Activated CD4-positive, alpha-beta T cell treated with anti-CD3 and anti-CD28 coated beads, Interleukin-10, Interleukin-2, amounts not matched to agents 100 ng/mL and 50 ng/mL, durations not matched to agents 16 hours and 8 hours (primary cell): ENCODE data around the gene CTDSP2.
"Not testable (repeated sequence)": the region's sequence is repeated elsewhere in the genome, so short reads cannot be mapped to it uniquely, and the experiment has no call there.

Experiments used
- DNase-seq: peaks from one replicate; pipeline ENCODE4 v3.0.0-alpha.2; 2020

CTDSP2 gene

GRCh38 chr12:57833672-57834071 lies 12.9 kb downstream of the CTDSP2 start:
- no peak for DNase-seq

GRCh38 chr12:57832966-57833365 lies 13.6 kb downstream of the CTDSP2 start:
- no peak for DNase-seq

DNA sequence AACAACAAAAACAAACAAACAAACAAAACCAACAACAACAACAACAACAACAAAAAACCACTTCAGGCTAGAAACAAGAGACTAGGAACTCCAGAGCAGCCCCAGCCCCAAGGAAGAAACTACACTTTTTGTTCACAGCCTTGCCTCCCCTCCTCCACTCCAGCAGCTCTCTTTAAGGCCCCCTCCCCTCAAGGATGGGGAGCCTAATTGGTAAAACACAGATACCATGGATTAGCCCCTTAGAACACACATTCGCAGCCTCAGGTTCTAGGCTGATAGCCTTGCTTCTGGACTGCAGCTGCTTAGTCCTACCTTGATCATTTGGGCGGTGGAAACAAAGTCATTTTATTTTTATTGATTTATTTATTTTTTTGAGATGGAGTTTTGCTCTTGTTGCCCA lies 16.1 kb downstream of the CTDSP2 start:
- no peak for DNase-seq

DNA sequence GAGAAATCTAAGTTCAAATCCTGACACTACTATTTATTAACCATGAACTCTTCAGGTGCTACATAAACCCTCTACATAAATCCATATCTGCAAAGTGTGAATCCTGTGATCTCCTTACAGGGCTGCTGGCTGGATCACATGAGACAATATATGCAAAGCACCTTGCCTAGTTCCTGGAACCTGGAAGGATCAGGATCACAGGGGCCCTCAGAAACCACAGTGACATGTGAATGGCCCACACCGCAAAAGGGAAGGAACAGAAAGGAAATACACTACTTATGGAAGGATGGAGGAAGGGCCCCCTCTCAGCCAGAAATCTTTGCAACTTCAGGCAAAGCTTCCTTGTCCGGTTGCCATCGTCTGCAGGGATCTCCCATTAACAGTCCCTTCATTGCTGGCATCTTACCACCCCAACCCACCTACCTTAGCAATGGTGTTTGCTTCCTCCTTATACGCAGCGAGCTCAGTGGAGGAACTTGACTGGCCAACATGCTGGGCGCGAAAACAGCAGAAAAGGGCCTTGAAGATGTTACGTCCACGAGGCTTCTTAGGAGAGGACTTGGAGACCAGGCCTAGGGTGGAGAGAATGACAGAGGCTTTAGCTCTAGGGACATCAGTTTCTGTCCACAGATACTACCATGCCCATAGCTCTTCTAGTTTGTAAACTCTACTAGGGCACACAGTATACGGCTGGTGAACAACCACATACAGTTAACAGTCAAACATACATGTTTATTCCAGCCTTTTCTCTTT lies 17.3 kb downstream of the CTDSP2 start:
- DNase-seq = no peak

- no peak for DNase-seq
Observed at GRCh38 chr12:57826966-57827365, 19.6 kb downstream of the CTDSP2 start.

DNA sequence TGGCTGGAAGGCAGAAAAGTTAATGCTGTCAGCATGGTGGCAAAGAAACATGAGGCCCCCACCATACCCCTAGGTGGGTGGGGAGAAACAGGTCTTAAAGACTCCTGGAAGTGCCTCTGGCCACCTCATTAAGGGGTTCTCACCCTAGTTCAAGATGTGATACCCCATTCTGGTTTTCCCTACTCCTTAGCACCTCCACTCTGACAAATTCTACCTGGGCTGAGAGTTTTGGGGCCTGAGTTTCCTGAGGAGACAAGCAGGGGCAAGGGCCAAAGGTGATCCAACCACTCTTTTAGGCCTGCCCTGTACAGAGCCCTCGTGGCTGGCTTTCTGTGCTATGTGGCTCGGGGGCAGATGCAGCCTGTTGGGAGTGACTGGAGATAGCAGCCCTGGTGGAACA lies 20.1 kb downstream of the CTDSP2 start:
- DNase-seq = no peak

DNA sequence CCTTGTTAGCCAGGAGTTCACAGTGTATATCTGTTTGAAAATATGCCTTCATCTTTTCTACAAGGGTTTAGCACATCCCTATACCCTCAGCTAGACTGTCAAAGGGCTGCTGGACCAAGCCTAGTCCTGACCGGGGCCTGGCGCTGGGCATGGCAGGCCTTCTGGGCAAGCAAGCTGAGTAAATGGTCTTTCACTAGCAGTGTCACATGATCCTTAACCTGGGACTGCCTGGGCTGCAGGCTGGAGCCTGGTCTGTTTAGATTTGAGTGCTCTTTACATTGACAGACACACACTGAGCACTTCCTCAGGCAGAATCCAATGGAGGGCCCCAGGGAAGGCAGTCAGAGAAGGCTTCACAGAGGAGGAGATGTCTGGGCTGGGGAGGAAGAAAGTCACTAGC lies 21.1 kb downstream of the CTDSP2 start:
- DNase-seq = no peak

- DNase-seq = no peak
Observed at GRCh38 chr12:57823908-57824640, 22.5 kb downstream of the CTDSP2 start.

DNA sequence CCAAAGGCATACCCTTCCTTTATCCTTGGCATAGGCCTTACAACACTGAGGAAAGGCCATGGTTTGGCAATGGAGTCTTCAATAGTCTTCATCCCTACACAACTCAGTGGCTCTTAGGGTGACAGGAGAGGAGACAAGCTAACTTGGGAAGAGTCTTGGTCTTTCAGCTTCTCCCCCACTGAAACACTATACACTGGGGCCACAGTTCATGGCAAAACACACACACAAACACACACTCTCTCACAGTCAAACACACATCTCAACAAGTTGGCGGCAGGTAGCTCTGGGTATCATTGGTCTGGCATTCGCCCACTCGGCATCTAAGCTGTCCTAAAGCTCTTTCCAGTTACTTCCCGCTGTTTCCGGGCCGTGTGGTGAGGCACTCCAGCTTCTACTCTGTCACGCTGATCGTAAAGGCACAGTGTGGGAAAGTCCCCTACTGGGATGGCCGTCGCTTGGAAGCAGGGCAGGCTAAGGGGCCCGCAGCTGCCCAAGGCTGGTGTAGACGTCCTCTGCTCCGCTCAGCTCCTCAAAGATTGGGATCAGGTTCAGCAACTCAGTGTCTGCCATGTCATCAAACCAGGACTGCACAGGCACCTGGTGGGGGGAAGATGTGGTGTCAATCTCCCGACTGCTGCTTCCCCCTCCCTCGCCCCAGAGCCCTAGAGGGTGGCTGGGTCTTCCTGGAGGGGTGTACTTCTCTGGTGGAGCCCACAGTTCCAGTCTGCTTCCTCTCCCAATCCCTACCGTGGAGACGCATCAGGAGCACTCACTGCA lies 23.2 kb downstream of the CTDSP2 start:
- no peak for DNase-seq

DNA sequence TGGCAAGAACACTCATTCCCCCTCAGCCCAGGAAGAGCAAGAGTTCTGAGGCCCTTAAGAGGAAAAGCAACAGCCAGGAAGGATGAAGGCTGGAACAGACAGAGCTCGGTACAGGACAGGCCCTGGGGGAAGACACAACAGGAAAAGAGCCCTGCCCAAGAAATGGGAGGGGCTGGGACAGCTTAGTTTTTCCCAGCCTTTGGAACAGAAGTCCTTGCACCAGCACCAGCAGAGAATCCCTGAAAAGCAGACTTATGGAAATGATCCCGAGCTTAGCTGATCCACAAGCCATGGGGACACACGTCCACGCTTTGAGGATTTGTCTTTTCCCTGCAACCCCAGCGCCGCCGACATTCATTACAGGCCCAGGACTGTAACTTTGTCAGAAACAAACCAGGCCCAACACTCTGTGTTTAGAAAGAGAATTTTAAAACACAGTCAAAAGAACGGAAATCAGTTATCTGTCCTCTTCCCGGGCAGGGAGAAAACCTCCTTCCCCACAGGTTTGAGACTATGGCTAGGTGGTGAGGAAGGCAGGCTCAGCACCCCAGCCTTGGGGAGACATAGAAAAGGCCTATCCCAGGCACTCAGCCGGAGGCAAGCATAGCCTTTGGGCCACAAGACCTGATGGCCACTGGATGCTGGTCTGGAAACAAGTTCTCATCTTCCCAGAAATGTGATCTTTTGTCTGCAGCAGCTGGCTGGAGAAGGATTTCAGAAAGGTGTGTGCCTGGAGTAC lies 24.0 kb downstream of the CTDSP2 start:
- DNase-seq = no peak

DNA sequence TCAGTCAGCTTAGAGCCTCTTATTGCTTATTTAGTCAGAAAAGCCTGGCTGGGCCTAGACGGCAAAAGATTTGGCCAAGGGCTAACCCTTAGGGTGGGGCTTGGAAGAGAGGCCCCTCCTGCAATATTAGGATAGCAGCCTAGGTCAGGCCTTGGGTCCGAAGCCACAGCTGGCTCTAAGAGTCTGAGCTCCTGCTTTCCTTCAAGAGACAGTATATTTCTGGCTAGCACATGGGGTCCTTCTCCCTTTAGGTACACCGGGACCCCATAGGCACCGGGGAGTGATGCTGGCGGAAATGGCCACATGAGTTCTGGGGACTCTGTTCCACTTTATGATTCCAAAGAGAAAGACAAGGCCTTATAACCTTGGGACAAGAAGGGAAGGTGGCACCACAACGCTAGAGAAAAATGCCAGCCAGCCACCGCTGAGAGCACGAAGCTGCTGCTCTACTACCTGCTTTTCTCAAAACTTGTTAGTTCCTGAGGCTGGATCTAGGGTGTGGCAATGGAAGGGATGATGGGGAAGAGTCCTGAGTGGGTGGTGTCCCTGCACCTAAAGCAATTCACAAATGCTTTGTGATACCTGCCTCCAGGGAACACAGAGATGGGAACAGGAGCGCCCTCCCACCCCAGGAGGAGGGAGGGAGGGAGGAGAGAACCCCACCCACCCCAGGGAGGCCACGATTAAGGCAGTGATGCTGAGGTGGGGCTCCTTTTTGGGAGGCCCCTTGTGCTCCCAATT lies 24.9 kb downstream of the CTDSP2 start:
- no peak for DNase-seq

- DNase-seq = not testable (repeated sequence)
Observed at GRCh38 chr12:57821015-57821414, 25.5 kb downstream of the CTDSP2 start.

DNA sequence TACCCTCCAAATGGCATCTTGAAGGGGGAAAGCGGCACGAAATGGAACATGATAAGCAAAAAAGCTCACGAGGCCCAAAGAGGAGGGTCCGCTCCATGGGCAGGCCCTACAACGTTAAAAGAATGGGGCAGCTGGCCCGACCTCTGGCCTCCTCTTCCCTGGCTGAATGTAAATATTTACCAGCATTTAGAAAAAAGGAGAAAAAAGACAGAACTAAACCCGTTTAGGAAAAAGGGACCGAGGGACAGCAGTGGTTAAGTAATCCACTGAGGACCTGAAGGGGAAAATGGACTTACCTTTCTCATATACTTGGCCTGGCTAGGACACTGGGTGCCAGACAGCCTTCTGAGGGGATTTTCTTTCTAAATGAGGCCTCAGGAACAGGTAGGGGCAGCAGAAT lies 26.4 kb downstream of the CTDSP2 start:
- not testable (repeated sequence) for DNase-seq

- not testable (repeated sequence) for DNase-seq
Observed at GRCh38 chr12:57817990-57818331, 28.6 kb downstream of the CTDSP2 start.

DNA sequence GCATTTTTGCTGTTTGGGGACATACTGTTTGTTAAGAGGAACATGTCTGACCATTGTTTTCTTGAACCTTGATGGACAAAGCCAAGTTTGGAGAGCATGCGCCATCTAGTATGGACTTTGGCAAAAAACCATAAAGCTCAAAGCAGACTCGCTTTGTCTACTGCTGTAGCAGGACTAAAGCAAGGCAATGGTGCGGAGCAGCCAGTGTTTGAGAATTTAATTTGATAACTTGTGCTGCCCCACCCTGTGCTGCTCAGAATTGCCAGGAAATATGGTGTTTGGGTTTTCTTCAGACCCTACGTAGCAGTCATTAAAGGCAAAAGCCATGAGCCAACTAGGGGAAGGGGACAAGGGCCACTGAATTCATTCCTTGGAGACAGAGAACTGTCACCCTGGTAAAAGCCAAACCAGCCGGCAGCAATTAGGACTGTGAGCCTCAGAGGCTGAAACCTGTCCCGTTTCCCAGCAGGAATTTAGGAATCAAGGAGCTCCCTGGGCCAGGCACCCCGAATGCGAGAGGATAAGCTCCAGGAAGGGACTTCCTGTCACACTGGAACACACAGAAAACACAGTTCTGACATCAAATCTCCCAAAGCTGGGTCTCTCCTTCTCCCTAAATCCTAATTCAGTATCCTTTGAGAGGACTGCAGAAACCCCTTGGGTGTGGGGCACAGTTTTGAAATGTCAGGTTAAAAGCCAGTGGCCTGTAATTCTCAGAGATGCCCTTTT lies 29.1 kb downstream of the CTDSP2 start:
- DNase-seq = no peak

DNA sequence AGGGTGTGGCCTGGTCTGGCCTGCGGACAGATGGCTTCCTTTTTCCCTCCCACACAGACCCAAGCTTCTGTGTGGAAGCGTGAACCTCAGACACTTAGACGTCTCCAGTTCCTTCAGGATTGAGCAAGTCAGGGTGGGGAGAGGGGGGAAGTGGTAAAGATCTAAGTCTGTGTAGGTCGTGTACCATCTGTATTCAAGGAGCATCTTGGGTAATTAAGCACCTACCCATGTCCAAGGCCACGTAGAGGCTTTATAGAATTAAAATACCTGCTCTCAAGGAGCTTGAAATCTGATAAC lies 29.7 kb downstream of the CTDSP2 start:
- no peak for DNase-seq

DNA sequence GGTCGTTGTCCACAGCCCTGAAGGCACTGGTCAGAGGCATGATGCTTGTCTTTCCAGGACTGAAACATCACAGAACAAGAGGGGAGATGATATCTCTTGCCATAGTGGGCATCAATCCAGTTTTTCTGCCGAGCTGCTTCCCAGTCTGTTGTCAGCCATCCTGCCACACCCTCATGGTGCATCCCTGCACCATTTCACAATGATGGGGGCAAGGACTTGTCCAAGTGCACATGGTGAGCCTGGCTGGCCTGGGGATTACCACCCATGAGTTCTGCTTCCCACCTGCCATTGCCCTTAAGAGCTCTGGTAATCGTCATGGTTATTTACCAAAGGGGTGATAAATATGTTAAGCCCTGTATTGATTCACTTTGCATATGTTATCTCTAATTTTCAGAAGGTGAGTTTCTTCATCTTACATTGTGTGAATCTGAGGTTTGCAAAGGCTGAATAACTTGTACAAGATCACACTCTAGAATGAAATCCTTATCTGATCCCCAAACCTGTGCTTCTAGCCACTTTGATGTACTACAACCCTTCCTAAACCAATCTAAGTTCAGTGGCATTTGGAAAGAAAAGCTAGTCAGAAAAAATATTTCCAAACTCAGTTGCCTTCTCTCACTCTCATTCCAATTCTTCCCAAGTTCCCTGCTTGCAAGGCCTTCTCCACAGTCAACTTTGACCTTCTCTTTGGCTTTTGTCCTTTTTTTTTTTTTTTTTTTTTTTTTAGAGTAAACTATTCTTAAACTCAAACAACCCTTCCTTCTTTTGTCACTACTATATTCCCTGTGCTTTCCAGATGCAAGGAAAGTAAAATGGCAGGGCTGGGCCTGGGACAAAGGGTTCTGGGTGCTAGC lies 30.3 kb downstream of the CTDSP2 start:
- no peak for DNase-seq

DNA sequence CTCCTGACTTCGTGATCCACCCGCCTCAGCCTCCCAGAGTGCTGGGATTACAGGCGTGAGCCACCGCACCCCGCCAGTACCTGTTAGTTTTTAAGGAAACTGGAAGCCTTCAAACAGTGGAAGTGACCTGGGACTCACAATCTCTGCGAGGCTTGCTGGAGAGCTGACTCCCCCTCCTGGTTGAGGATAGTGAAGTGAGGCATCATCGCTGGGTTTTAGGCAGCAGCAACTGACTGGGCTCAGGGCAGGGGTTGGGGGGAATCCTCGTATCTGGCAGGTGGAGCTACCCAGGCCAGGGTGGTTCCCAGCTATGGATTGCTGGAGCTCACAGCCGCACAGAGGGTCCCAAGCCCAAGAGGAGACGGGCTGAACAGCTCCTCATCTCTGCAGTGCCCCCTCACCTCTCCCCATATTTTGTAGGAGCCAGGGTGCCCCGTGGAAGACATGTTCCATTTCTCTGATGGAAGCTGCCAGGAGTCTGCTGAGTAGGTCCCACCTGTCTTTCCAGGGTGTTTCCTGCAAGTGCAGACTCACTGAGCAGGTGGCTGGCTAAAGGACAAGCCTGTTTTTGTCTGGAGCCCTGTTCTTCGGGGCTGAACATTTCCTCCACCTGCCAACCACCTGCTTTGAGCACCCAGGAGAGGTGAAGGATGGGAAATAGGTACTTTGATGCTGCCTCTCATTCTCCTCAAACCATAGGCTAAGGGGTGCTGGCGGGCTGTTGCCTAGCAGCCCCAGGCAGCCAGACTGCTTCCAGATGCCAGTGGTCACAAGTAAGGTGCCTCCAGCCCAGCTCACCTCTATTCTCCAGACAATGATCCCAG lies 31.1 kb downstream of the CTDSP2 start:
- no peak for DNase-seq

DNA sequence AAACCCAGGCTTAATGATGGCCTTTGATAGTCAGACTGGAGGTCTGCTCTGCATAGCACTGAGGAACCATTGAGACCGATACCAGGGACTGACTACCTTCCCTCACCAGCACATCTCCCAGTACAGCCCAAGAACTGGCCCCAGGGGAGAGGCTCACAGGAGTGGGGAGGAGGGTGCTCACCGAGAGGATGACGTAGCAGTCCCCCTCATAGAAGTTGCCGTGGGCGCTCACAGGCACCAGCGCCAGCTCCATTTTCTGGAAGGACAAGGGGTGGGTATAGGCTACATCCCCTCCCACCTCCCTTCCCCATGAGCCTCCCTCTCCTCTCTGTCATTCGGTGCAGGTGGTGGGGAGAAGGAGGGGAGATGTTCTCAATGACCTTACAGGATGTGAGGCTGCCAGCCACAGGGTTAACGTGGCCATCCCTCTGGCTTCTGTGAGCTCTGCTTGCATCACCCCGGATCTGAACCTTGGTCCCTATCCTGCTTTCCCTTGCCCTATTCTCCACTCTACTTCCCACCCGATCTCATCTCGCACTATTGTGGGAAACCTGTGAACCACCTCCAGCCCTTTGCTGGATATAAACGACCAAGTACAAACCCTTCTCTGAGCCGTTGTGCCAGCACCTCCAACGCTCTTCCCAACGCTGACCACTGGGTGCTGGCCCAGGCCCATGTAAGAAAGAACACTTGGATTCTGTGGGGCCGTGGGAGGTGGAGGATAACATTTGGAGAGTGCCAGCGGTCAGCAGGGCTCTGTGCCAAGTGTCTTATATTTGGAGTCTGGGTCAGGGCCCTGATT lies 32.4 kb downstream of the CTDSP2 start:
- no peak for DNase-seq
